HepG2 (cell line): Measurements from ENCODE around the gene DAPK1. TPM values are rescaled to one million over a fixed set of nuclear protein-coding genes. Genes with fewer than 3 reads are reported as not detected.

Experiments
- ZSCAN25 ChIP-seq: sonication (generic); formaldehyde crosslinking; IDR thresholded peaks from 2 replicates; pipeline ENCODE4 v1.8.0; 2022; ENCODE audit warnings: mild to moderate bottlenecking, missing genetic modification reagents
- polyA plus RNA-seq, 8 experiments: library from polyadenylated mRNA; depleted of rRNA in 3 of 8; stranded (reverse) in 7 of 8; unstranded in 1 of 8; fragments of >200 nt; fragmentation: Illumina TruSeq in 4 of 8; extraction: Trizol in 4 of 8; gene quantifications; 2 replicates each; pipeline versions ENCODE4 v1.2.1 to v1.2.3, GENCODE V29; 2011 to 2016; ENCODE audit warnings: low read depth in 4 of 8, missing spikeins in 1 of 8, mixed read lengths in 1 of 8; ENCODE audit not compliant: insufficient read depth in 1 of 8
- total RNA-seq, 5 experiments: library from RNA; depleted of rRNA; stranded (reverse); fragments of >200 nt; fragmentation: Illumina TruSeq; extraction: Trizol; gene quantifications; 2 replicates each; pipeline ENCODE4 v1.2.3, GENCODE V29; 2016; ENCODE audit warnings: low read depth in 1 of 5
- TF ChIP-seq, protein P1 (sequence below): IDR thresholded peaks from 2 replicates; pipeline ENCODE4 v1.6.1; 2016; ENCODE audit warnings: low read depth, missing genetic modification reagents, missing compliant biosample characterization
- TF ChIP-seq, protein P2 (sequence below): sonication (generic); formaldehyde crosslinking; IDR thresholded peaks from 2 replicates; pipeline ENCODE4 v1.5.0; 2020; ENCODE audit warnings: mild to moderate bottlenecking, missing genetic modification reagents, borderline replicate concordance

The DAPK1 gene
- total and polyA plus RNA-seq, 2 of the 13 experiments (the other 11 are each of a cell fraction or from before 2014, with no cell fraction given) = 35.7 to 35.9 TPM

DNA sequence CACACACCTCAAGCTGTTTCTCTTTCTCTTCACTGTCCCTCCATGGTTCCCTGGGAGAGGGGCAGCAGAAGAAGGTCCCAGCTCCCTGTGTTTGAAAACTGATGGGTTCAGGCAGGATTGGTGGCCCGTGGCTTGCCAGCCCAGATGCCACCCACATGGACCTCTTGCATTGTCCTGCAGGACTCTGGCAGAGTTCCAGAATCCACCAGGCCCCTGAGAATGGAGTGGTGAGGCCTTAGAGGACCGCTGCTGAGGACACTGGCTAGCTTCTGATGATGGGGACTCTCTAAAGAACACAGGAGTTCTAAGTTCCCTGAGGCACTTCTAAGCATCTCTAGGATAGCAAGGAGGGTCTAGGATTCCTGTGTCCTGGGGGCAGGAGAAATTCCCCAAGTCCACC lies 253.1 kb downstream of the DAPK1 start (continued):
- TF ChIP-seq, protein P1, sequence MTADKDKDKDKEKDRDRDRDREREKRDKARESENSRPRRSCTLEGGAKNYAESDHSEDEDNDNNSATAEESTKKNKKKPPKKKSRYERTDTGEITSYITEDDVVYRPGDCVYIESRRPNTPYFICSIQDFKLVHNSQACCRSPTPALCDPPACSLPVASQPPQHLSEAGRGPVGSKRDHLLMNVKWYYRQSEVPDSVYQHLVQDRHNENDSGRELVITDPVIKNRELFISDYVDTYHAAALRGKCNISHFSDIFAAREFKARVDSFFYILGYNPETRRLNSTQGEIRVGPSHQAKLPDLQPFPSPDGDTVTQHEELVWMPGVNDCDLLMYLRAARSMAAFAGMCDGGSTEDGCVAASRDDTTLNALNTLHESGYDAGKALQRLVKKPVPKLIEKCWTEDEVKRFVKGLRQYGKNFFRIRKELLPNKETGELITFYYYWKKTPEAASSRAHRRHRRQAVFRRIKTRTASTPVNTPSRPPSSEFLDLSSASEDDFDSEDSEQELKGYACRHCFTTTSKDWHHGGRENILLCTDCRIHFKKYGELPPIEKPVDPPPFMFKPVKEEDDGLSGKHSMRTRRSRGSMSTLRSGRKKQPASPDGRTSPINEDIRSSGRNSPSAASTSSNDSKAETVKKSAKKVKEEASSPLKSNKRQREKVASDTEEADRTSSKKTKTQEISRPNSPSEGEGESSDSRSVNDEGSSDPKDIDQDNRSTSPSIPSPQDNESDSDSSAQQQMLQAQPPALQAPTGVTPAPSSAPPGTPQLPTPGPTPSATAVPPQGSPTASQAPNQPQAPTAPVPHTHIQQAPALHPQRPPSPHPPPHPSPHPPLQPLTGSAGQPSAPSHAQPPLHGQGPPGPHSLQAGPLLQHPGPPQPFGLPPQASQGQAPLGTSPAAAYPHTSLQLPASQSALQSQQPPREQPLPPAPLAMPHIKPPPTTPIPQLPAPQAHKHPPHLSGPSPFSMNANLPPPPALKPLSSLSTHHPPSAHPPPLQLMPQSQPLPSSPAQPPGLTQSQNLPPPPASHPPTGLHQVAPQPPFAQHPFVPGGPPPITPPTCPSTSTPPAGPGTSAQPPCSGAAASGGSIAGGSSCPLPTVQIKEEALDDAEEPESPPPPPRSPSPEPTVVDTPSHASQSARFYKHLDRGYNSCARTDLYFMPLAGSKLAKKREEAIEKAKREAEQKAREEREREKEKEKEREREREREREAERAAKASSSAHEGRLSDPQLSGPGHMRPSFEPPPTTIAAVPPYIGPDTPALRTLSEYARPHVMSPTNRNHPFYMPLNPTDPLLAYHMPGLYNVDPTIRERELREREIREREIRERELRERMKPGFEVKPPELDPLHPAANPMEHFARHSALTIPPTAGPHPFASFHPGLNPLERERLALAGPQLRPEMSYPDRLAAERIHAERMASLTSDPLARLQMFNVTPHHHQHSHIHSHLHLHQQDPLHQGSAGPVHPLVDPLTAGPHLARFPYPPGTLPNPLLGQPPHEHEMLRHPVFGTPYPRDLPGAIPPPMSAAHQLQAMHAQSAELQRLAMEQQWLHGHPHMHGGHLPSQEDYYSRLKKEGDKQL = no peak
- TF ChIP-seq, protein P2, sequence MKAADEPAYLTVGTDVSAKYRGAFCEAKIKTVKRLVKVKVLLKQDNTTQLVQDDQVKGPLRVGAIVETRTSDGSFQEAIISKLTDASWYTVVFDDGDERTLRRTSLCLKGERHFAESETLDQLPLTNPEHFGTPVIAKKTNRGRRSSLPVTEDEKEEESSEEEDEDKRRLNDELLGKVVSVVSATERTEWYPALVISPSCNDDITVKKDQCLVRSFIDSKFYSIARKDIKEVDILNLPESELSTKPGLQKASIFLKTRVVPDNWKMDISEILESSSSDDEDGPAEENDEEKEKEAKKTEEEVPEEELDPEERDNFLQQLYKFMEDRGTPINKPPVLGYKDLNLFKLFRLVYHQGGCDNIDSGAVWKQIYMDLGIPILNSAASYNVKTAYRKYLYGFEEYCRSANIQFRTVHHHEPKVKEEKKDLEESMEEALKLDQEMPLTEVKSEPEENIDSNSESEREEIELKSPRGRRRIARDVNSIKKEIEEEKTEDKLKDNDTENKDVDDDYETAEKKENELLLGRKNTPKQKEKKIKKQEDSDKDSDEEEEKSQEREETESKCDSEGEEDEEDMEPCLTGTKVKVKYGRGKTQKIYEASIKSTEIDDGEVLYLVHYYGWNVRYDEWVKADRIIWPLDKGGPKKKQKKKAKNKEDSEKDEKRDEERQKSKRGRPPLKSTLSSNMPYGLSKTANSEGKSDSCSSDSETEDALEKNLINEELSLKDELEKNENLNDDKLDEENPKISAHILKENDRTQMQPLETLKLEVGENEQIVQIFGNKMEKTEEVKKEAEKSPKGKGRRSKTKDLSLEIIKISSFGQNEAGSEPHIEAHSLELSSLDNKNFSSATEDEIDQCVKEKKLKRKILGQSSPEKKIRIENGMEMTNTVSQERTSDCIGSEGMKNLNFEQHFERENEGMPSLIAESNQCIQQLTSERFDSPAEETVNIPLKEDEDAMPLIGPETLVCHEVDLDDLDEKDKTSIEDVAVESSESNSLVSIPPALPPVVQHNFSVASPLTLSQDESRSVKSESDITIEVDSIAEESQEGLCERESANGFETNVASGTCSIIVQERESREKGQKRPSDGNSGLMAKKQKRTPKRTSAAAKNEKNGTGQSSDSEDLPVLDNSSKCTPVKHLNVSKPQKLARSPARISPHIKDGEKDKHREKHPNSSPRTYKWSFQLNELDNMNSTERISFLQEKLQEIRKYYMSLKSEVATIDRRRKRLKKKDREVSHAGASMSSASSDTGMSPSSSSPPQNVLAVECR = no peak
- no peak for TF ChIP-seq ZSCAN25 (CRISPR knock-in tag)
